ENCODE data around the gene TMEM201. TPM values are rescaled to one million over a fixed set of nuclear protein-coding genes. Genes with fewer than 3 reads are reported as not detected.

TMEM201 gene
- total RNA-seq, 1 donor from 2014 or later, result 8.5 TPM

- Histone ChIP-seq H3K27me3 (peaks cover 12% of the 10 kb centered on the region), H3K36me3 (no peaks in the 10 kb centered on the region), H3K4me3 (peak within 1 kb of the TSS; percentile 55), H3K9me3 (no peaks in the 10 kb centered on the region), H3K27ac (peak within 1 kb of the TSS; percentile 60), H3K4me1 (peaks cover 3% of the 10 kb centered on the region)
- TF ChIP-seq, protein P1, sequence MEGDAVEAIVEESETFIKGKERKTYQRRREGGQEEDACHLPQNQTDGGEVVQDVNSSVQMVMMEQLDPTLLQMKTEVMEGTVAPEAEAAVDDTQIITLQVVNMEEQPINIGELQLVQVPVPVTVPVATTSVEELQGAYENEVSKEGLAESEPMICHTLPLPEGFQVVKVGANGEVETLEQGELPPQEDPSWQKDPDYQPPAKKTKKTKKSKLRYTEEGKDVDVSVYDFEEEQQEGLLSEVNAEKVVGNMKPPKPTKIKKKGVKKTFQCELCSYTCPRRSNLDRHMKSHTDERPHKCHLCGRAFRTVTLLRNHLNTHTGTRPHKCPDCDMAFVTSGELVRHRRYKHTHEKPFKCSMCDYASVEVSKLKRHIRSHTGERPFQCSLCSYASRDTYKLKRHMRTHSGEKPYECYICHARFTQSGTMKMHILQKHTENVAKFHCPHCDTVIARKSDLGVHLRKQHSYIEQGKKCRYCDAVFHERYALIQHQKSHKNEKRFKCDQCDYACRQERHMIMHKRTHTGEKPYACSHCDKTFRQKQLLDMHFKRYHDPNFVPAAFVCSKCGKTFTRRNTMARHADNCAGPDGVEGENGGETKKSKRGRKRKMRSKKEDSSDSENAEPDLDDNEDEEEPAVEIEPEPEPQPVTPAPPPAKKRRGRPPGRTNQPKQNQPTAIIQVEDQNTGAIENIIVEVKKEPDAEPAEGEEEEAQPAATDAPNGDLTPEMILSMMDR (IDR thresholded peaks at IDR 0.05), result no peak
- peak; percentile 80 for ATAC-seq
- intact Hi-C loops (cut with DNase I), result no loop called here
- DNase-seq, result peak; percentile 74
These were observed 63.1 kb downstream of the TMEM201 start, which contains the start of gene PIK3CD for GRCh38 chr1:9651565-9652378. TSS of gene PIK3CD (plus strand) at chr1:9651731. CDS start at chr1:9710456, 58,725 bp downstream.

- intact Hi-C loops (cut with DNase I), result no loop called here
- ATAC-seq (peak; percentile 57), DNase-seq (peak; percentile 76)
- no peaks in the 10 kb centered on the region for H3K9me3 ChIP-seq
- peaks cover 3% of the 10 kb centered on the region for H3K4me1 ChIP-seq
- no peaks in the 10 kb centered on the region for H3K36me3 ChIP-seq
- TF ChIP-seq, protein P1 (IDR thresholded peaks at IDR 0.05), result no peak
- H3K27me3 ChIP-seq, result peaks cover 12% of the 10 kb centered on the region
- H3K4me3 ChIP-seq, result peak overlapping the region; percentile 55
- peak overlapping the region; percentile 60 for H3K27ac ChIP-seq
These were observed 63.9 kb downstream of the TMEM201 start for GRCh38 chr1:9652379-9653209.

DNA sequence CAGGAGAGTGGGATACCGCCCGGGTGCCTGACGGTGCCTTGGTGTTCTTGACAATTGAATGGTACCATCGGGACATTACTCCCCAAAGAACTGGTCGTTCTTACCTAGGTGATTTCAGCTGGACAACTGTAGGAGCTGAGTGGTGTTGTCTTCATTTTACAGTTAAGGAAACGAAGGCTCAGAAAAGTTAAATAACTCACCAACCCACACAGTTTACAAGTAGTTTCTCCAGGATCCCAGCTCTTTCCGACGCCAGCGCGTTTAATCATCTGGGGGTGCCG, 64.4 kb downstream of the TMEM201 start:
- ATAC-seq, result no peak
- intact Hi-C loops (cut with DNase I), result no loop called here
- Histone ChIP-seq H3K4me3 (peak overlapping the region; percentile 55), H3K9me3 (no peaks in the 10 kb centered on the region), H3K27ac (peak overlapping the region; percentile 24), H3K27me3 (peaks cover 12% of the 10 kb centered on the region), H3K4me1 (peaks cover 3% of the 10 kb centered on the region), H3K36me3 (no peaks in the 10 kb centered on the region)
- DNase-seq, result no peak
- TF ChIP-seq, protein P1 (IDR thresholded peaks at IDR 0.05), result no peak

DNA sequence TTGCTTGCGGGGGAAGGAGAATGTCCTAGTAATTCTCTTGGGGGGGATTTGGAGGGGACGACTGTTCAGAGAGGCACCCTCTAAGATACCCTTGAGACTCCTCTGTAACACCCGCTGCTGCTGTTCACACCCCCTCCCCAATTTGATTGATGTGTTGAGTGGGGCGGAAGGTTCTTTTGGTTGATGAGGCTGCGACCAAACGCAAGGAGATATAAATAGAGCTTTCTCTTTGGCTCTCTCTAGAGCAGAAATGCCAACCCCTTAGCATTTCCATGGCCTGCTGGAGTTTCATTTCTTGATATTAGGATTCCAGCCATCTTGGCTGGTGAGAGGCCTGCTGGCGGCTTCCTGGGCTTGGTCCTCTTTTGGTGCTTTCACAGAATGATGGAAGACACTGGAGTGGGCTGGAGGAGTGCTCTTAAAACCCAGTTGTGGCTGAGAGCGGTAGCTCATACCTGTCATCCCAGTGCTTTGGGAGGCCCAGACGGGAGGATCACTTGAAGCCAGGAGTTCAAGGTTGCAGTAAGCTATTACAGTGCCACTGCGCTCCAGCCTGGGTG, 64.9 kb downstream of the TMEM201 start:
- ATAC-seq (no peak), DNase-seq (no peak)
- Histone ChIP-seq H3K9me3 (no peaks in the 10 kb centered on the region), H3K4me3 (peak overlapping the region; percentile 55), H3K36me3 (no peaks in the 10 kb centered on the region), H3K4me1 (peaks cover 3% of the 10 kb centered on the region), H3K27ac (peak overlapping the region; percentile 24), H3K27me3 (peaks cover 12% of the 10 kb centered on the region)
- TF ChIP-seq, protein P1 (IDR thresholded peaks at IDR 0.05), result no peak
- intact Hi-C loops (cut with DNase I), result no loop called here

- Histone ChIP-seq H3K4me1 (peaks cover 6% of the 10 kb centered on the region), H3K4me3 (peak overlapping the region; percentile 55), H3K36me3 (no peaks in the 10 kb centered on the region), H3K27ac (peak overlapping the region; percentile 24), H3K27me3 (peaks cover 11% of the 10 kb centered on the region), H3K9me3 (no peaks in the 10 kb centered on the region)
- TF ChIP-seq, protein P1 (IDR thresholded peaks at IDR 0.05), result no peak
- ATAC-seq (peak; percentile 48), DNase-seq (no peak)
- intact Hi-C loops (cut with DNase I), result no loop called here
These were observed 65.5 kb downstream of the TMEM201 start for GRCh38 chr1:9654051-9654833.

Measured in upper lobe of right lung (tissue), 1 donor.